ENCODE results near the gene ITGB6. TPM values are rescaled to one million over a fixed set of nuclear protein-coding genes. Genes with fewer than 3 reads are reported as not detected.

ITGB6 gene
- total and polyA plus RNA-seq, 2 donors (not counting 3 experiments of a cell fraction or from before 2014, with no cell fraction given) = 0.03 TPM; not detected in 1

DNA sequence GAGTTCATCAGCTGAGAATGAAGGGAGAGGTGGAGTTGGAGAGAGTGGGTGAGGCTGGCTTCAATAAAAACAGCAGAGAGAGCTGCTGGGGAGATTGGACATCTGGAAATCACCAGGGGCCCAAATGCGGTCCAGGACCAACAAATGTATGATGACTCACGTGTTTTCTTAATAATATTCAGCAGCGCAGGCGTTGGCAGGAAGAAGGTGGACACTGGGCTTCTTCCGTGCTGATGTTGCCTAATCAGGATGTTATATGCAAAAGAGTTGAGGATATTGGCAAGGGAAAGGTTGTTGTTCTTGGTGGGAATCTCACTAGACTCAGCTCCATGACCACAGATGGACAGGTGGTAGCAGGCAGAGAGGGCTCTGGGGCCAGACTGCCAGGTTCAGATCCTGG lies 124.9 kb downstream of the ITGB6 start:
- Histone ChIP-seq H3K4me2 (ENCODE audit: insufficient read depth, low read length) (peak overlapping the region; percentile 37), H3K36me3 (ENCODE audit: control insufficient read depth in 2 of 2, extremely low read depth in 1 of 2, insufficient read depth in 2 of 2, low read length in 2 of 2) (no peaks in the 10 kb centered on the region), H3K4me3 (replicated peaks in 1 of 3; ENCODE audit: insufficient read depth in 1 of 3, low read depth in 1 of 3, low read length in 3 of 3) (no peak overlapping the region), H3K79me2 (ENCODE audit: control insufficient read depth, insufficient read depth, low read length) (no peaks in the 10 kb centered on the region), H3K9ac (replicated peaks; ENCODE audit: extremely low read depth, insufficient read depth, low read length) (no peak overlapping the region), H4K20me1 (replicated peaks; ENCODE audit: control insufficient read depth, extremely low read depth, insufficient read depth, low read length) (no peaks in the 10 kb centered on the region), H3K4me1 (ENCODE audit: control insufficient read depth, extremely low read depth, insufficient read depth, low read length) (peaks cover 26% of the 10 kb centered on the region), H2AFZ (ENCODE audit: low read depth, low read length) (peak overlapping the region; percentile 17), H3K27ac (ENCODE audit: insufficient read depth, low read depth, low read length) (peak overlapping the region; percentile 7), H3K9me1 (replicated peaks; ENCODE audit: control insufficient read depth, extremely low read depth, insufficient read depth, low read length) (no peaks in the 10 kb centered on the region), H3K9me3 (replicated peaks; ENCODE audit: control insufficient read depth, insufficient read depth, low read length) (no peaks in the 10 kb centered on the region), H3K27me3 (ENCODE audit: control insufficient read depth in 2 of 2, insufficient read depth in 2 of 2, low read length in 2 of 2) (no peaks in the 10 kb centered on the region)
- dilution Hi-C loops (cut with MboI; ENCODE audit: extremely low pct_ligation_motif_present, low sequenced_read_pairs) (no loop called here), intact Hi-C loops (cut with micrococcal nuclease) (no loop called here)
- POLR2A ChIA-PET = no interaction called here
- DNase-seq (ENCODE audit: low read depth, low spot score) (peak; percentile 89), FAIRE-seq (peak; percentile 89)
- BruUV-seq (replicated peaks) = no TSS peak
- CTCF ChIA-PET = interaction anchor here (1.0 to 2.0 kb wide), 4 partner anchors 10 to 989 kb away, joined by 3 to 6 read pairs (median 4); no protein-coding TSS in a partner anchor
- TF ChIP-seq, protein P1, sequence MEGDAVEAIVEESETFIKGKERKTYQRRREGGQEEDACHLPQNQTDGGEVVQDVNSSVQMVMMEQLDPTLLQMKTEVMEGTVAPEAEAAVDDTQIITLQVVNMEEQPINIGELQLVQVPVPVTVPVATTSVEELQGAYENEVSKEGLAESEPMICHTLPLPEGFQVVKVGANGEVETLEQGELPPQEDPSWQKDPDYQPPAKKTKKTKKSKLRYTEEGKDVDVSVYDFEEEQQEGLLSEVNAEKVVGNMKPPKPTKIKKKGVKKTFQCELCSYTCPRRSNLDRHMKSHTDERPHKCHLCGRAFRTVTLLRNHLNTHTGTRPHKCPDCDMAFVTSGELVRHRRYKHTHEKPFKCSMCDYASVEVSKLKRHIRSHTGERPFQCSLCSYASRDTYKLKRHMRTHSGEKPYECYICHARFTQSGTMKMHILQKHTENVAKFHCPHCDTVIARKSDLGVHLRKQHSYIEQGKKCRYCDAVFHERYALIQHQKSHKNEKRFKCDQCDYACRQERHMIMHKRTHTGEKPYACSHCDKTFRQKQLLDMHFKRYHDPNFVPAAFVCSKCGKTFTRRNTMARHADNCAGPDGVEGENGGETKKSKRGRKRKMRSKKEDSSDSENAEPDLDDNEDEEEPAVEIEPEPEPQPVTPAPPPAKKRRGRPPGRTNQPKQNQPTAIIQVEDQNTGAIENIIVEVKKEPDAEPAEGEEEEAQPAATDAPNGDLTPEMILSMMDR (IDR thresholded peaks at IDR 0.05; ENCODE audit: extremely low read depth in 1 of 2, insufficient read depth in 1 of 2, low read depth in 1 of 2, low read length in 2 of 2) = no peak
- TF ChIP-seq FOS (IDR thresholded peaks at IDR 0.05; ENCODE audit: borderline replicate concordance, insufficient read depth, low read length) = peak; percentile 92
- TF ChIP-seq, protein P2, sequence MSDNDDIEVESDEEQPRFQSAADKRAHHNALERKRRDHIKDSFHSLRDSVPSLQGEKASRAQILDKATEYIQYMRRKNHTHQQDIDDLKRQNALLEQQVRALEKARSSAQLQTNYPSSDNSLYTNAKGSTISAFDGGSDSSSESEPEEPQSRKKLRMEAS (IDR thresholded peaks at IDR 0.05; ENCODE audit: insufficient read depth, insufficient read length) = peak; percentile 12
- TF ChIP-seq POLR2A (IDR thresholded peaks at IDR 0.05; ENCODE audit: low read depth, low read length) = no peak
- no peak for TF ChIP-seq MYC (IDR thresholded peaks at IDR 0.05; ENCODE audit: low read depth, low read length)
- TF ChIP-seq JUN (IDR thresholded peaks at IDR 0.05; ENCODE audit: borderline replicate concordance, insufficient read depth, insufficient read length, low read depth) = peak; percentile 70
- no peak for TF ChIP-seq EZH2 (IDR thresholded peaks at IDR 0.05; ENCODE audit: borderline replicate concordance, low read depth, low read length, severe bottlenecking)
- peak; percentile 36 for TF ChIP-seq GATA2 (IDR thresholded peaks at IDR 0.05; ENCODE audit: insufficient read depth, insufficient read length, low read depth, low read length)
- TF ChIP-seq POLR2AphosphoS5 (IDR thresholded peaks at IDR 0.05; ENCODE audit: insufficient read depth, low read depth, low read length) = peak; percentile 44
